A549 (cell line): Measurements from ENCODE around the gene CETP. TPM values are rescaled to one million over a fixed set of nuclear protein-coding genes. Genes with fewer than 3 reads are reported as not detected.

Experiments
- ATAC-seq, 2 experiments: fragments of 200-7000 bp in 1 of 2; fragments of >200 bp in 1 of 2; cut with Nextera tagmentation in 1 of 2; cut with Tn5 transposase in 1 of 2; 3 replicates each; pipeline versions ENCODE4 v1.8.0 to v1.9.1; 2018 to 2020; ENCODE audit warnings: mild to moderate bottlenecking in 1 of 2, moderate library complexity in 1 of 2
- CTCF ChIA-PET: fragments of 300-600 bp; sonication (Branson Sonifier 250); formaldehyde crosslinking; extraction: SDS; loops from one replicate; lab custom pipeline; 2021; ENCODE audit warnings: antibody characterized with exemption, inconsistent platforms; lab: Yijun Ruan, JAX
- POLR2A ChIA-PET: fragments of 350-600 bp; formaldehyde crosslinking; extraction: SDS; loops from one replicate; lab custom pipeline; 2021; ENCODE audit warnings: antibody characterized with exemption, inconsistent platforms; lab: Yijun Ruan, JAX
- DNase-seq, 2 experiments: peaks; one replicate each; pipeline versions ENCODE4 v3.0.0 to v3.0.0-alpha.2; 2011 to 2016; ENCODE audit warnings: low read depth in 1 of 2, low spot score in 1 of 2
- FAIRE-seq: peaks from 2 replicates; lab custom pipeline; 2011; peaks lifted over from hg19 to GRCh38; lab: Jason Lieb, UNC
- H3K27ac ChIP-seq, 2 experiments: fragments of >200 bp; sonication (Bioruptor Twin); formaldehyde crosslinking; 3 replicates each; pipeline ENCODE4 v1.5.1; 2016 to 2017
- H3K4me1 ChIP-seq: fragments of >200 bp; sonication (Bioruptor Twin); formaldehyde crosslinking; 3 replicates; pipeline ENCODE4 v1.6.1; 2016
- H3K4me2 ChIP-seq: fragments of >200 bp; sonication (Bioruptor Twin); formaldehyde crosslinking; 3 replicates; pipeline ENCODE4 v1.6.1; 2016
- H3K4me3 ChIP-seq: fragments of >200 bp; sonication (Bioruptor Twin); formaldehyde crosslinking; 3 replicates; pipeline ENCODE4 v1.5.1; 2016
- H3K9me3 ChIP-seq: fragments of >200 bp; sonication (Bioruptor Twin); formaldehyde crosslinking; 3 replicates; pipeline ENCODE4 v1.6.1; 2016
- BCL3 ChIP-seq: fragments of >200 bp; sonication (Bioruptor Twin); formaldehyde crosslinking; IDR thresholded peaks from 3 replicates; pipeline ENCODE4 v1.6.1; 2016
- CBX8 ChIP-seq: fragments of 200-600 bp; sonication (generic); IDR thresholded peaks from 2 replicates; pipeline ENCODE4 v1.6.1; 2016
- CEBPB ChIP-seq, 2 experiments: fragments of >200 bp in 1 of 2; sonication (Bioruptor Twin) in 1 of 2; formaldehyde crosslinking in 1 of 2; IDR thresholded peaks; 2 replicates each; pipeline ENCODE4 v1.6.1; 2012 to 2016
- E2F6 ChIP-seq: IDR thresholded peaks from 2 replicates; pipeline ENCODE4 v1.6.1; 2012; ENCODE audit warnings: low read depth, borderline replicate concordance
- EHMT2 ChIP-seq: fragments of 200-600 bp; sonication (generic); IDR thresholded peaks from 2 replicates; pipeline ENCODE4 v1.6.1; 2016; ENCODE audit warnings: antibody characterized with exemption, low read depth, mild to moderate bottlenecking, moderate library complexity
- ELK1 ChIP-seq: fragments of 150-350 bp; IDR thresholded peaks from 2 replicates; pipeline ENCODE4 v1.6.1; 2014; ENCODE audit warnings: low read depth, mild to moderate bottlenecking, low read length
- EP300 ChIP-seq, 2 experiments: fragments of >200 bp; sonication (Bioruptor Twin); formaldehyde crosslinking; IDR thresholded peaks; 2 replicates in 1 of 2; 3 replicates in 1 of 2; pipeline ENCODE4 v1.6.1; 2016 to 2017
- FOSL2 ChIP-seq, 2 experiments: fragments of 450-650 bp in 1 of 2; fragments of >200 bp in 1 of 2; sonication (Bioruptor Twin) in 1 of 2; formaldehyde crosslinking; IDR thresholded peaks; 2 replicates each; pipeline versions ENCODE4 v1.5.0 to v1.6.1; 2016 to 2020; ENCODE audit warnings: mild to moderate bottlenecking in 1 of 2, moderate library complexity in 1 of 2
- HEYL ChIP-seq: fragments of 250-450 bp; sonication (Bioruptor Pico); IDR thresholded peaks from 2 replicates; pipeline ENCODE4 v1.8.0; 2021; ENCODE audit warnings: mild to moderate bottlenecking, moderate library complexity
- HMGXB4 ChIP-seq: fragments of 250-450 bp; sonication (Bioruptor Pico); IDR thresholded peaks from 2 replicates; pipeline ENCODE4 v1.5.0; 2021; ENCODE audit warnings: mild to moderate bottlenecking, moderate library complexity, borderline replicate concordance
- HOXB5 ChIP-seq: fragments of 250-450 bp; sonication (Bioruptor Pico); IDR thresholded peaks from 2 replicates; pipeline ENCODE4 v1.5.0; 2020; ENCODE audit warnings: mild to moderate bottlenecking, moderate library complexity
- KDM5A ChIP-seq: fragments of 200-600 bp; sonication (generic); IDR thresholded peaks from 2 replicates; pipeline ENCODE4 v1.6.1; 2016; ENCODE audit warnings: antibody characterized with exemption, mild to moderate bottlenecking
- REST ChIP-seq: fragments of 200-600 bp; sonication (generic); IDR thresholded peaks from 2 replicates; pipeline ENCODE4 v1.6.1; 2016; ENCODE audit warnings: antibody characterized with exemption, mild to moderate bottlenecking, moderate library complexity
- RNF2 ChIP-seq: fragments of 200-600 bp; sonication (generic); IDR thresholded peaks from 2 replicates; pipeline ENCODE4 v1.6.1; 2016; ENCODE audit warnings: low read depth, mild to moderate bottlenecking, antibody characterized with exemption, moderate library complexity, borderline replicate concordance
- USF2 ChIP-seq: fragments of 450-650 bp; IDR thresholded peaks from 2 replicates; pipeline ENCODE4 v1.6.1; 2014; ENCODE audit warnings: antibody characterized with exemption
- ZSCAN20 ChIP-seq: fragments of 250-450 bp; sonication (Bioruptor Pico); IDR thresholded peaks from 2 replicates; pipeline ENCODE4 v1.8.0; 2022; ENCODE audit warnings: mild to moderate bottlenecking, moderate library complexity
- WGBS: methylation state at CpG from one replicate; pipeline ENCODE4 v1.1.6; 2017; ENCODE audit errors: missing lambda C conversion rate; 5-methylcytosine and 5-hydroxymethylcytosine counted together
- polyA plus RNA-seq, 4 experiments: library from polyadenylated mRNA; depleted of rRNA in 3 of 4; stranded (reverse); fragments of >200 nt; fragmentation: RNase III in 1 of 4; extraction: RNeasy Plus Mini Kit Qiagen cat#74134 plus additional on column Dnase treatment in 1 of 4; gene quantifications; 2 replicates in 3 of 4; 3 replicates in 1 of 4; pipeline ENCODE4 v1.2.3, GENCODE V29; 2011 to 2017
- TF ChIP-seq, protein P1 (sequence below): fragments of >200 bp; sonication (Bioruptor Twin); formaldehyde crosslinking; IDR thresholded peaks from 3 replicates; pipeline ENCODE4 v1.5.1; 2016

Gene CETP
- polyA plus RNA-seq, 2 of the 4 experiments (the other 2 are of a cell fraction) = not detected

GRCh38 chr16:56965149-56966092, 3.7 kb downstream of the CETP start:
- H3K27ac ChIP-seq = no peak overlapping the region
- ChIA-PET CTCF (interaction anchor here (0.6 to 5.5 kb wide), 23 partner anchors 9 to 226 kb away, joined by 3 to 38 read pairs (median 4); partner anchors contain the start of gene NLRC5), POLR2A (no interaction called here)
- ATAC-seq = peak in 1 of 2 experiments; percentile 19; a peak in 2 of 6 replicates
- TF ChIP-seq RNF2 (no peak), EP300 (IDR thresholded peaks at IDR 0.05) (no peak), HEYL (CRISPR knock-in tag) (no peak), EHMT2 (no peak), ELK1 (no peak), CEBPB (IDR thresholded peaks at IDR 0.05) (no peak), CBX8 (no peak)
- TF ChIP-seq, protein P1, sequence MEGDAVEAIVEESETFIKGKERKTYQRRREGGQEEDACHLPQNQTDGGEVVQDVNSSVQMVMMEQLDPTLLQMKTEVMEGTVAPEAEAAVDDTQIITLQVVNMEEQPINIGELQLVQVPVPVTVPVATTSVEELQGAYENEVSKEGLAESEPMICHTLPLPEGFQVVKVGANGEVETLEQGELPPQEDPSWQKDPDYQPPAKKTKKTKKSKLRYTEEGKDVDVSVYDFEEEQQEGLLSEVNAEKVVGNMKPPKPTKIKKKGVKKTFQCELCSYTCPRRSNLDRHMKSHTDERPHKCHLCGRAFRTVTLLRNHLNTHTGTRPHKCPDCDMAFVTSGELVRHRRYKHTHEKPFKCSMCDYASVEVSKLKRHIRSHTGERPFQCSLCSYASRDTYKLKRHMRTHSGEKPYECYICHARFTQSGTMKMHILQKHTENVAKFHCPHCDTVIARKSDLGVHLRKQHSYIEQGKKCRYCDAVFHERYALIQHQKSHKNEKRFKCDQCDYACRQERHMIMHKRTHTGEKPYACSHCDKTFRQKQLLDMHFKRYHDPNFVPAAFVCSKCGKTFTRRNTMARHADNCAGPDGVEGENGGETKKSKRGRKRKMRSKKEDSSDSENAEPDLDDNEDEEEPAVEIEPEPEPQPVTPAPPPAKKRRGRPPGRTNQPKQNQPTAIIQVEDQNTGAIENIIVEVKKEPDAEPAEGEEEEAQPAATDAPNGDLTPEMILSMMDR = no peak
- no peaks in the 10 kb centered on the region for H3K9me3 ChIP-seq
- DNase-seq = no peak
- 70% methylated on average over 12 of the region's 12 CpGs for WGBS
- H3K4me3 ChIP-seq = no peak overlapping the region
- H3K4me2 ChIP-seq = no peak overlapping the region
- peaks cover 3% of the 10 kb centered on the region; the same call in 1 of the 3 replicates for H3K4me1 ChIP-seq
- FAIRE-seq = no peak

DNA sequence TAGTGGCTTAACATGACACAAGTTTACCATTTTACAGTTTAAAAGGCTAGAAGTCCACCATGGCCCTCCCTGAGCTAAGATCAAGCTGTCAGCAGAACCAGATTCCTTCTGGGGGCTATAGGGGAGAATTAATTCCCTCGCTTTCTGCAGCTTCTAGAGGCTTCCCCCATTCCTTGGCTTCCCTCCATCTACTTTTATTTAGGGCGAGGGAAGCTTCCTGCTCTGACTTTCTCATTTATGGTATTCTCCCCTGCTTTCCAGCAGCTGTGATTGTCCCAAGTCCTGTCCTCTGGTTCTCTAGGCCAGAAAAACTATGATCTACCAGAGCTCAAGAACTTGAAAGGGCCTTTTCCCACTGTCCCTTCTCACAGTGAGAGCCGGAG, 4.3 kb downstream of the CETP start:
- FAIRE-seq = no peak
- ChIA-PET POLR2A (no interaction called here), CTCF (interaction anchor here (0.9 to 5.5 kb wide), 10 partner anchors 9 to 190 kb away, joined by 3 to 38 read pairs (median 8); partner anchors contain the start of gene NLRC5)
- 95% methylated on average over 3 of the region's 3 CpGs for WGBS
- no peak overlapping the region for H3K4me3 ChIP-seq
- H3K27ac ChIP-seq = no peak overlapping the region
- no peaks in the 10 kb centered on the region for H3K9me3 ChIP-seq
- ATAC-seq = no peak
- TF ChIP-seq HMGXB4 (no peak), USF2 (no peak), REST (no peak), HOXB5 (CRISPR knock-in tag) (no peak), ZSCAN20 (no peak), E2F6 (no peak), FOSL2 (IDR thresholded peaks at IDR 0.05) (no peak), FOSL2 (CRISPR knock-in tag; IDR thresholded peaks at IDR 0.05) (no peak), KDM5A (no peak), RNF2 (no peak), BCL3 (no peak)
- H3K4me2 ChIP-seq = no peak overlapping the region
- peaks cover 3% of the 10 kb centered on the region; the same call in 1 of the 3 replicates for H3K4me1 ChIP-seq
- no peak for DNase-seq
